T-helper 17 cell (primary cell): Measurements from ENCODE around the gene ATXN2. TPM values are rescaled to one million over a fixed set of nuclear protein-coding genes. Genes with fewer than 3 reads are reported as not detected.
"Not testable (repeated sequence)": the region's sequence is repeated elsewhere in the genome, so short reads cannot be mapped to it uniquely, and the experiment has no call there.

Source experiments
- ATAC-seq: fragments of 150-1000 bp; cut with Tn5 transposase; 2 replicates; pipeline ENCODE4 v1.10.0; 2021; ENCODE audit warnings: mild to moderate bottlenecking, moderate library complexity
- DNase-seq, 3 donors: peaks; one replicate each; pipeline versions ENCODE4 v3.0.0 to v3.0.0-alpha.2; 2020 to 2021
- H3K9me3 ChIP-seq: one replicate; pipeline ENCODE4 v1.7.0; 2013; ENCODE audit warnings: low read length, mild to moderate bottlenecking; ENCODE audit not compliant: control insufficient read depth, poor library complexity, severe bottlenecking
- H3K27ac Mint-ChIP-seq: one replicate; pipeline ENCODE4 v1.8.0; 2022; ENCODE audit warnings: mild to moderate bottlenecking, moderate library complexity, mixed read lengths
- H3K27me3 Mint-ChIP-seq: one replicate; pipeline ENCODE4 v1.8.0; 2022; ENCODE audit warnings: mixed read lengths
- H3K36me3 Mint-ChIP-seq: one replicate; pipeline ENCODE4 v1.8.0; 2022; ENCODE audit warnings: low read depth, mixed read lengths
- H3K4me1 Mint-ChIP-seq: one replicate; pipeline ENCODE4 v1.8.0; 2022; ENCODE audit warnings: mild to moderate bottlenecking, mixed read lengths
- H3K4me3 Mint-ChIP-seq: one replicate; pipeline ENCODE4 v1.8.0; 2022; ENCODE audit warnings: mild to moderate bottlenecking, moderate library complexity, mixed read lengths
- total RNA-seq, 4 donors: library from RNA in 2 of 4; stranded (reverse) in 2 of 4; gene quantifications; one replicate each; pipeline ENCODE4 v1.2.3 and lab custom pipeline; 2022 to 2026

ATXN2 gene
- total RNA-seq, 2 donors from 2014 or later, result 47.6 to 48.8 TPM

DNA sequence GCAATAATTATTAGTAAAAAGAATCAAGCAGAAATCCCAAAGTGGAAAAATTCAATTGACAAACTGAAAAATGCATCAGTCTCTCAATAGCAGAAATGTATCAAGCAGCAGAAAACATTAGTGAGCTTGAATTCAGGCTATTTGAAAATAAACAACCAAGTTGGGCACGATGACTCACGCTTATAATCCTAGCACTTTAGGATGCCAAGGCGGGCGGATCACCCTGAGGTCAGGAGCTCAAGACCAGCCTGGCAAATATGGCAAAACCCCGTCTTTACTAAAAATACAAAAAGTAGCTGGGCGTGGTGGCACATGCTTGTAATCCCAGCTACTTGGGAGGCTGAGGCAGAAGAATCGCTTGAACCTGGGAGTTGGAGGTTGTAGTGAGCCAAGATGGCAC is 106.1 kb downstream of the ATXN2 start:
- Mint-ChIP-seq H3K36me3 (peaks cover 17% of the 10 kb centered on the region), H3K4me1 (peaks cover 12% of the 10 kb centered on the region)
- not testable (repeated sequence) for H3K9me3 ChIP-seq, H3K4me3 Mint-ChIP-seq, DNase-seq, H3K27ac Mint-ChIP-seq, ATAC-seq, H3K27me3 Mint-ChIP-seq

DNA sequence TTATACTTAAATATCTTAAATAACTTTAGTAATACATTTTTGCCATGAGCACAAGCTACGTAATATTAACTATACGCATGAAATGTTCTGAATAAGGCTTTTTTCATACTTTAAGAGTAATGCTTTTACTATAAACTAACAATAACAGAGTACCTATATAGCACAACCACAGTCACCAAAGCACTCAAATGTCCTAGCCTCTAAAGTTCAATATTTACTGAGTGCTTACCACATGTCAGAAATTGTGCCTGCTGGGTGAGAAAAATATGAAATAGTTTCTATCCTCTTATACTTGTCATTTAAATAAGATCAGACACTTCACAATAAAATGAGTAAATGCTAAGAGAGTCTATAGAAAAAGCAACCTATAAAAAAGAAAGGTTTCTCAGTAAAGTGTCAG is 110.3 kb downstream of the ATXN2 start:
- ATAC-seq (no peak), DNase-seq (no peak)
- H3K4me1 Mint-ChIP-seq, result peaks cover 7% of the 10 kb centered on the region
- peaks cover 11% of the 10 kb centered on the region for H3K36me3 Mint-ChIP-seq
- no peaks in the 10 kb centered on the region for H3K9me3 ChIP-seq
- no peaks in the 10 kb centered on the region for H3K27me3 Mint-ChIP-seq
- no peak overlapping the region for H3K4me3 Mint-ChIP-seq
- H3K27ac Mint-ChIP-seq, result no peak overlapping the region

DNA sequence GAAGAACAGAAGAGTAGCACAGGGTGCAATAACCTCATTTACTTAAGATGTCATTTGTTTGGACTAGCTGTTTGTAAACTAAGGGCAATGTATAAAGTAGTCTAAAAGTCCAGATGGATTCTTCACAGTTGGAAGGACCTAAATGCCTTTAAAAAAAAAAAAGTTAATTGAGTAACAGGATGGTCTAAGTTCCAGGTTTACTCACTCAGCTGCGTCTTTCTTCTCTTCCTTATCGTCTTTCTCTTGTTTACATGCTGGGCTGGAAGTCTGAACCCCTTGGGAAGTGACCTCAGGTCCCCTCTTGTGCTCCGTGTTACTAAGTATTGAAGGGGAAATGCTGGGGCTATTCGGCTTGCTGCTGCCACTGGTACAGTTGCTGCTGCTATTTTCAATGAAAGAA is 110.8 kb downstream of the ATXN2 start:
- Mint-ChIP-seq H3K36me3 (peaks cover 10% of the 10 kb centered on the region), H3K27ac (no peak overlapping the region), H3K27me3 (no peaks in the 10 kb centered on the region), H3K4me1 (peaks cover 7% of the 10 kb centered on the region), H3K4me3 (no peak overlapping the region)
- H3K9me3 ChIP-seq, result no peaks in the 10 kb centered on the region
- DNase-seq (no peak), ATAC-seq (no peak)

DNA sequence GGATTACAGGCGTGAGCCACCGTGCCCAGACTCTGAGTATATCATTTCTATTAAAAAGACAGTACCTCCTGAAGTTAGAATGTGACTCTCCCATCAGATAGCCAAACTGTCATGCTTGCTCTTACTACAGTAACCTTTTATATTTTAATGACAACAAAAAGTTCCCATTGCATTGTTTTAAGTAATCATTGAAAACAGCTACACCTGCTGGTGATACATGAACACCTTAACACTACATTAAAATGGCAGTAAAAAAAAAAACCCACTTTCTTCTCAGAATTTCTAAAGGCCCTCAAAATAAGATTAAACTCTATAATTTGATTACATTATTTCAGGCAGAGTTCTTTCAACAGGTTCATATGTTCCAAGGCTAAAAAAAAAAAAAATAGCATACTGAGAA is 116.7 kb downstream of the ATXN2 start:
- Mint-ChIP-seq H3K4me3 (no peak overlapping the region), H3K27ac (no peak overlapping the region), H3K27me3 (no peaks in the 10 kb centered on the region), H3K4me1 (peaks cover 2% of the 10 kb centered on the region), H3K36me3 (peaks cover 5% of the 10 kb centered on the region)
- no peaks in the 10 kb centered on the region for H3K9me3 ChIP-seq
- DNase-seq (no peak), ATAC-seq (no peak)

DNA sequence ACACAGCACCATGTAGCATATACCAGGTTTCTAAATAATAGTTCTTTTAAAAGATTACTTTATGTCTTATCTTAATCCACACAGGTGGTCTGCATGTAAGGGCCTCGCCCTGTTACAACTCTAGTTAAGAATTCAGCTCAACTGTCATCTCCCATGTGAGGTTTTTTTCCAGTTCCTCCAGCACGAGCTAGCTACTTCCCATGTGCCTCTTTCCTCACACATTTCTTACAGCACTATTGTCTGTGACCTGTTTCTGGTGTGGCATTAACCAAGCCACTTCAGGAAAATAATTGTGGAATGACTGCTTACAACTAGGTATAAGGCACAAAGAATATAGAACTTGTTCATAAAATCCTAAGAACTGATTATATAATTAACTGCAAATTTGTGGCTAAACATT is 127.9 kb downstream of the ATXN2 start:
- H3K27ac Mint-ChIP-seq, result peak overlapping the region; percentile 45
- peaks cover 8% of the 10 kb centered on the region for H3K36me3 Mint-ChIP-seq
- no peaks in the 10 kb centered on the region for H3K27me3 Mint-ChIP-seq
- no peak overlapping the region for H3K4me3 Mint-ChIP-seq
- DNase-seq (no peak), ATAC-seq (no peak)
- H3K9me3 ChIP-seq, result no peaks in the 10 kb centered on the region
- peaks cover 7% of the 10 kb centered on the region for H3K4me1 Mint-ChIP-seq

DNA sequence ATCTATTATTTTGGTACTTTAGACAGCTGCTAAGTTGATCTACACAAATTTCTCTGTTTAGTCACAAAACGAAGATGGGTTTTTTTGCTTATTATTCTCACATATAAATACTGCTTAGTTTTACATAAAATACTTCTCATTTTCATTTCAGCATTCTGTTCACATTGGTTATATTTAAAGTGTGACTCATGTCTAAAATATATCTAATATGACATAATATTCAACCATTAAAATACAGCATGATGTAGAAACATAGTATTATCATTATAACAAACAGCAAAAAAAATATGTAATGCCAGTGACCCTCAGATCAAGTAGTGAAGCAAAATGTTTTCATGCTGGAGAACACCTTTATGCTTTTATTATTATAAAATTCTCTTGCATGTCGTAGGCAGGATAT is 129.7 kb downstream of the ATXN2 start:
- no peaks in the 10 kb centered on the region for H3K9me3 ChIP-seq
- H3K4me1 Mint-ChIP-seq, result peaks cover 7% of the 10 kb centered on the region
- ATAC-seq (no peak), DNase-seq (no peak)
- H3K36me3 Mint-ChIP-seq, result peaks cover 8% of the 10 kb centered on the region
- no peaks in the 10 kb centered on the region for H3K27me3 Mint-ChIP-seq
- H3K27ac Mint-ChIP-seq, result no peak overlapping the region
- no peak overlapping the region for H3K4me3 Mint-ChIP-seq

DNA sequence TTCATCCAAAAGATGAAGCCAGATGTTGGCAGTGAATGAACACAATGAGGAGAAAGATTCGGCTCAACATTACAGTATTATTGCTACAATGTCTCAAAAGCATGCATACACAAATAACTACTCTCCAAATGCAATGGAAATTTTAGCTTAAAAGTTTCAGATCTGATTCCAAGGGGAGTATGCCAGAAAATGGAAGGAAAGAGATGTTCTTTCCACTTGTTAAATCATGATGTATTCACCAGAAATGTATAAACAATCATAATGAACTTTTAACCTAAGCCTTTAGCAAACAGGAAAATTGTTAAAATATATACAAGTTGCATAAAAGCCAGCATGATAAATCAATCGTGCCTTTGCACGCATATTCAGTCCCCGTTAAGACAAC is 131.3 kb downstream of the ATXN2 start:
- no peak overlapping the region for H3K4me3 Mint-ChIP-seq
- peaks cover 2% of the 10 kb centered on the region for H3K4me1 Mint-ChIP-seq
- no peak for DNase-seq
- ATAC-seq, result no peak
- peaks cover 6% of the 10 kb centered on the region for H3K36me3 Mint-ChIP-seq
- H3K27ac Mint-ChIP-seq, result no peak overlapping the region
- H3K27me3 Mint-ChIP-seq, result no peaks in the 10 kb centered on the region
- no peaks in the 10 kb centered on the region for H3K9me3 ChIP-seq

DNA sequence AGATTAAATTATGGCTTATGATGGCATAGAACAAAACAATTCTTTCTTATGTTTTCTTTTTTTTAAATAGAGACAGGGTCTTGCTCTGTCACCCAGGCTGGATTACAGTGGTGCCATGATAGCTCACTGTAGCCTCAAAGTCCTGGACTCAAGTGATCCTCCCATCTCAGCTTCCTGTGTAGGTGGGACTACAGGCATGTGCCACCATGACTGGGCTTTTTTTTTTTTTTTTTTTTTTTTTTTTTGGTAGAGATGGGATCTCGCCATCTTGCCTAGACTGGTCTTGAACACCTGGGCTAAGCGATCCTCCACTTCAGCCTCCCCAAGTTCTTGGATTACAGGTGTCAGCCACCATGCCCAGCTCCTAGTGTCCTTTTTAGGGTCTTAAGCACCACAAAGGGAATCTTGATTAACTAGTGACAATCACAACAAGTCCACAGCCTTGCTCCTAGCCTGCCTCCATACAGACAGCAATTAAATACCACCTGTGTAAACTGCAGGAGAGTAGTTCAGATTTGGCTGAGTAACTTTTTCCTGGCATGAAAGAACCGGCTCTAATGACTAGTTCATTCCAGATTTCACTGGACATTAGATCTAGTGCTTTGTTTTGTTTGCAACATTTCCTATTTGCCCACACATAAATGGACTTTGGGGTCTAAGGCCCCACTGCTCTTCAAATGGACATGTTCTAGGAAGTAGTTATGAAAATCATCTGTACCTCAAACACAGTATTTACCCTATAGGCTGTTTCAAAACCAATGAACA is 131.8 kb downstream of the ATXN2 start:
- H3K27me3 Mint-ChIP-seq, result no peaks in the 10 kb centered on the region
- ATAC-seq (no peak), DNase-seq (no peak)
- H3K36me3 Mint-ChIP-seq, result peaks cover 6% of the 10 kb centered on the region
- H3K9me3 ChIP-seq, result no peaks in the 10 kb centered on the region
- H3K27ac Mint-ChIP-seq, result no peak overlapping the region
- H3K4me1 Mint-ChIP-seq, result peaks cover 3% of the 10 kb centered on the region
- H3K4me3 Mint-ChIP-seq, result no peak overlapping the region

DNA sequence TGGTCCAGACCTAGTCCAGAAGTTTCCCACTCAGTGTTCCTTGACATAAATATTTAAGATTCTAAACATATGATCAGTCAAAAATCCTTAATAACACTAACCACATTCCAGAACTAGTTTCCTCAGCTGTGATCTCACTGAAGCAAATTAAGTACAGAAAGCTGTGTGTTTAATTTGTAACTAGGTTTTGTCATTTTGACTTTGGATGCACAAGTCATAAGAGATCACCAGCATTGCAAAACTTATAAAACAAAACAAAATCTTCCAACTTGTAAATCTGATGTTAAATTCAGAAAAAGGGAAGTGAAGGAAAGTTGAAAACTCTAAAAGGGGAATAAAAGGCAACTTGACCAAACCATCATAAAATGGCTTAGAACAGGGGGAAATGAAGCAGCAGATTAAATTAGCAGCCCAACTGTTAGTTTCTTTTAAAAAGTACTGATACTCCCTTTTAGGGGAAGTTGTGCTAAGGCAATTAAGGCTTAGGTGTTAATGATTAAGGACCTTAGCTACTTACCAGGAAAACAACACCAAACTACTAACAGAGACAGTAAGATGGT is 136.8 kb downstream of the ATXN2 start:
- H3K27ac Mint-ChIP-seq, result peak overlapping the region; percentile 8
- ATAC-seq, result no peak

DNA sequence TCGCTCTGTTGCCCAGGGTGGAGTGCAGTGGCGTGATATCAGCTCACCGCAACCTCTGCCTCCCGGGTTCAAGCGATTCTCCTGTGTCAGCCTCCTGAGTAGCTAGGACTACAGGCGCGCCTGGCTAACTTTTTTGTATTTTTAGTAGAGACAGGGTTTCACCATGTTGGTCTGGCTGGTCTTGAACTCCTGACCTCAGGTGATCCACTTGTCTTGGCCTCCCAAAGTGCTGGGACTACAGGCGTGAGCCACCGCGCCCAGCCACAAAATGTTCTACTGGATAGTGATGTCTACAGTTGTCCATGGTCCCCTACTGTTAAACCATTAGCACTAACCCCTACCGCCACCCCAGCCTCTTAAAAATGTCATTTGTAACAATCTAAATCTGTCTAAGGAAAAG is 139.0 kb downstream of the ATXN2 start:
- H3K9me3 ChIP-seq, H3K4me3 Mint-ChIP-seq, H3K4me1 Mint-ChIP-seq, H3K27me3 Mint-ChIP-seq, H3K36me3 Mint-ChIP-seq, DNase-seq, ATAC-seq: not testable (repeated sequence)
- H3K27ac Mint-ChIP-seq, result peak overlapping the region; percentile 51

More for the DNA sequence above, 136.8 kb downstream of the ATXN2 start:
- no peak for DNase-seq
- Mint-ChIP-seq H3K4me1 (peaks cover 4% of the 10 kb centered on the region), H3K4me3 (no peak overlapping the region), H3K36me3 (no peaks in the 10 kb centered on the region), H3K27me3 (no peaks in the 10 kb centered on the region)
- H3K9me3 ChIP-seq, result no peaks in the 10 kb centered on the region

DNA sequence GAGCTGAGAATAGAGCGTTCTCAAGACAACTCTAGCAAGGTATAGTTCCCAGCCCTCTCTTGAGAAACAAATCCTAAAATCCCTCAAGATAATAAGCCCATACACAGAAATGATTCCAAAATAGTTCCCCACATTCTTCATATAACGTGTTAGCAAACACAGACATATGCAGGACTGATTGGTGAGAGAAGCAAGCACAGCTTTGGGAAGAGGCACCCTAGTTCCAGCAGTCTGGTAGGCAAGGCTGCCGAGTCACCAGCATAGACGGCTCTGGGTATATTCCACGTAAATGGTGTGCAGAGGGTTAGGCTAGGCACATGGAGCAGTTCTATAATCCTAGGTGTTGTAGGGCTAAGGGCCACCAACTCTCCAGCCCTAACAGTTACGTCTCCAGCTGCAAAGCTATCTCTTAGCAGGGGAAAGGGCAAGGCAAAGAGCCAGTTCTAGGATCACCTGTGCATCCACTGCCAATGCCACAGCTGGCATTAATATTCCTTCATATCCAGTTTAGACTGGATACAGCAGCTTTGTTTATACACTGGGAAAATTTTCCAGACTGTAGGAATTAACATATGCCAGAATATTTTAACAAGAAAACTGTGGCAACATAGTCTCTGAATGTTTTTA is 140.5 kb downstream of the ATXN2 start:
- no peak overlapping the region for H3K4me3 Mint-ChIP-seq
- no peak for ATAC-seq
- H3K27ac Mint-ChIP-seq, result peak overlapping the region; percentile 27

DNA sequence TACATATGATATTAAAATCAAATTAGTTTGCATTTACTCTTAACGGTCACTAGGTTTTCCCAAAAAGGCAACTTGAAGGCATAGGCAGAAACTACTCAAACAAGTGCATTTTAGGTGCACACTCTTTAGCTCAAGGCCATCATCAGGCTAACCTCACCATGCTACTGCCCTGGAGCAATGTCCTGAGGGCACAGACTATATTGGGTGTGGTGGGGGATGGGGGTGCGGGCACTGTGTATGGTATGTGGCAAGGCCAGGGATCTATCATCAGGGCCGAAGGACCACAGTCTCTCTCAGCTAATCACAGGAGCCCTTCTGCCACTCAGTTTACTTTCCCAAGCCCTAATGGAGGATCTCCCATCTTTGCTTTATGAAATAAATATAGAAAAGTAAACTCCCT is 141.5 kb downstream of the ATXN2 start:
- Mint-ChIP-seq H3K4me1 (peaks cover 12% of the 10 kb centered on the region), H3K27me3 (no peaks in the 10 kb centered on the region), H3K4me3 (no peak overlapping the region), H3K27ac (peak overlapping the region; percentile 27), H3K36me3 (peaks cover 6% of the 10 kb centered on the region)
- ATAC-seq (no peak), DNase-seq (no peak)
- no peaks in the 10 kb centered on the region for H3K9me3 ChIP-seq

More for the DNA sequence above, 140.5 kb downstream of the ATXN2 start:
- H3K4me1 Mint-ChIP-seq, result peaks cover 12% of the 10 kb centered on the region
- H3K36me3 Mint-ChIP-seq, result peaks cover 6% of the 10 kb centered on the region
- H3K9me3 ChIP-seq, result no peaks in the 10 kb centered on the region
- no peaks in the 10 kb centered on the region for H3K27me3 Mint-ChIP-seq
- no peak for DNase-seq

DNA sequence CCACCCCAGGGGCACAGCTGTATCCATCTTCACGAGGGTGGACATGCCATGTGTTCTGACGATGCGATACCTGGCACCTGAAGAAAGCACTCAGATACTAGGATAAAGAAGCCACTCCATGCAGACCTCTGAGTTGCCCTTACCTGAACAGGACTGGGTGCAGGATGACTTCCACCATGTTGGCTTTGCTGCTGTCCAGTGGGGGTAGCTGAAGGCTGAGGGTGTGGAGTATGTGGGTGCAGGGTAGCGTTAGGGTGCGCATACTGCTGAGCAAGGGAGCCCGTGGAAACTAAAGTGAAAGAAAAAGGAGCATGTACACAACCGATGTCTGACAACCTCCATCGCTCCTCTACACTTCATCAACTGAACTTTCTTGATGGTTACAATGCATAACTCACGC is 142.0 kb downstream of the ATXN2 start:
- ATAC-seq (no peak), DNase-seq (no peak)
- H3K4me3 Mint-ChIP-seq, result no peak overlapping the region
- peaks cover 10% of the 10 kb centered on the region for H3K4me1 Mint-ChIP-seq
- H3K27me3 Mint-ChIP-seq, result no peaks in the 10 kb centered on the region
- peak overlapping the region; percentile 27 for H3K27ac Mint-ChIP-seq
- peaks cover 6% of the 10 kb centered on the region for H3K36me3 Mint-ChIP-seq
- no peaks in the 10 kb centered on the region for H3K9me3 ChIP-seq
